Cardiac fibroblast (primary cell): ENCODE data around the gene LBX1.

Source experiments
- DNase-seq, 2 donors: peaks; one replicate each; pipeline versions ENCODE4 v3.0.0 to v3.0.0-alpha.2; 2010; ENCODE audit warnings: low read depth in 2 of 2
- H3K4me3 ChIP-seq, 2 donors: replicated peaks in 1 of 2; 1 replicate in 1 of 2; 2 replicates in 1 of 2; pipeline ENCODE4 v1.5.1; 2011; ENCODE audit warnings: low read depth in 2 of 2, low read length in 2 of 2, mild to moderate bottlenecking in 2 of 2, moderate library complexity in 1 of 2
- CTCF ChIP-seq: IDR thresholded peaks from one replicate; pipeline ENCODE4 v1.5.1; 2011; ENCODE audit warnings: low read depth, mild to moderate bottlenecking, low read length, inconsistent platforms

Gene LBX1

GRCh38 chr10:101244321-101245050 lies 15.2 kb upstream of the LBX1 start:
- no peak for TF ChIP-seq CTCF
- peak; percentile 60 to 83 for DNase-seq

GRCh38 chr10:101241840-101242707 lies 12.8 kb upstream of the LBX1 start:
- DNase-seq, result peak in 1 of 2 donors; percentile 35
- H3K4me3 ChIP-seq, result no peak overlapping the region
- TF ChIP-seq CTCF, result no peak

More at GRCh38 chr10:101244321-101245050, 15.2 kb upstream of the LBX1 start:
- no peak overlapping the region for H3K4me3 ChIP-seq

GRCh38 chr10:101238732-101239105 lies 9.5 kb upstream of the LBX1 start:
- peak; percentile 37 for TF ChIP-seq CTCF
- no peak overlapping the region for H3K4me3 ChIP-seq
- no peak for DNase-seq

- no peak overlapping the region for H3K4me3 ChIP-seq
- no peak for TF ChIP-seq CTCF
- DNase-seq, result no peak
Measured at GRCh38 chr10:101237982-101238731, 8.9 kb upstream of the LBX1 start.

DNA sequence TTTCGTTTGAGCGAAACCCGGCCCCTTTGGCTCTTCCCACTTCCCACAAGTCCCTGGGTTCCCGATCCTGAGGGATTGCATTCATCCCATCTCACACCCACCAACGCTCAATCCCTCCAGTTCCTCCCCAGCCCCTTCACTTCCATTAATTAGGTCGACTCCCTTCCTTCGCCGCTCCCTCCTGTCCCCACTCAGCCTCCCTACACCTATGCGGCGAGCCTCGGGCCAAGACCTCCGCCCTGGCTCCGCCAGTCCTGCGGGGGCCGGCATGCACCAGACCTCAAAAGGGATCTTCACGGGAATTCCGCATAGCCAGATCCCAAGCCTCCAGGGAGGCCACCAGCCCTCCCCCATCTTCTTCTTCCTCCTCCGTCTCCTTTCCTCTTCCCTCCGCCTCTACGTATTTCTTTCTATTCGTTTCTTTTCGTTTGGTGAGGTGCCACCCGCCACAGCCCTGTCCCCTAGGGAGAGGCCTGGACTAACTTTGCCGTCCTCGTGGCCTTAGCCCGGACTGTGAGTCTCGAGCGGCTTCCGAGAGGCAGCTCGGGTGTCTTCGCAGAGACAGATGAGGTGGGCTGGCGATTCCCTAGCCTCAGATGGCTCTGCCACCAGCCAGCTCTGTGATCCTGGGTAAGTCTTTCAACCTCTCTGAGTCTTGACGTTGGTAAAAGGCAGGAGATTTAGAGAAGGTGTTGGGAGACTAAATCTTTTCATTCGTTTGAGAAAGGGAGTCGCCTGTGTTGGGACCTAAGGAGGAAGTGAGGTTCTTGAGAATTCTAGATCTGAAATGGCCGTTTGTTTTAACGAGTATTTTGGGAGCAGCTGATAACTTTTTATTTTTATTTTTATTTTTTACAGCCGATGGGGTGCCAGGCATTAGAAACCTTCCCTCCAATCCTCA lies 8.1 kb upstream of the LBX1 start:
- DNase-seq, result peak in 1 of 2 donors; percentile 40
- no peak for TF ChIP-seq CTCF

More for the DNA sequence above, 8.1 kb upstream of the LBX1 start:
- no peak overlapping the region for H3K4me3 ChIP-seq
